ENCODE data around the gene DIAPH2. TPM values are rescaled to one million over a fixed set of nuclear protein-coding genes. Genes with fewer than 3 reads are reported as not detected.

Gene DIAPH2
- total and polyA plus RNA-seq, 4 donors, result 7.2 to 57.6 (median 15.5) TPM

GRCh38 chrX:97547877-97548578 lies 863.4 kb downstream of the DIAPH2 start:
- H3K27ac ChIP-seq (ENCODE audit: low read depth in 1 of 2, low read length in 1 of 2), result no peak overlapping the region
- no peak overlapping the region for H3K9ac ChIP-seq (ENCODE audit: insufficient read depth in 1 of 2, low read length in 2 of 2)
- WGBS, 2 donors, result 80 to 87% methylated on average over 3 of the region's 3 CpGs
- no peak for TF ChIP-seq CTCF (IDR thresholded peaks at IDR 0.05; ENCODE audit: control extremely low read depth, extremely low read depth)
- no peaks in the 10 kb centered on the region for H3K9me3 ChIP-seq (ENCODE audit: control insufficient read depth in 4 of 4, insufficient read depth in 3 of 4, low read length in 3 of 4)
- no peaks in the 10 kb centered on the region for H3K36me3 ChIP-seq (ENCODE audit: control insufficient read depth in 4 of 4, insufficient read depth in 4 of 4, low read length in 4 of 4)
- H3K27me3 ChIP-seq (ENCODE audit: control insufficient read depth in 3 of 3, insufficient read depth in 3 of 3, low read length in 2 of 3), result peaks cover 0 to 20% (median 4%) of the 10 kb centered on the region in 3 donors
- DNase-seq (no peak), ATAC-seq (ENCODE audit: insufficient read depth, low FRiP score) (no peak)
- no peak overlapping the region for H3K4me3 ChIP-seq
- H3K4me1 ChIP-seq (ENCODE audit: control insufficient read depth in 5 of 5, insufficient read depth in 5 of 5, low read length in 5 of 5), result no peaks in the 10 kb centered on the region

GRCh38 chrX:97551821-97552220 lies 867.2 kb downstream of the DIAPH2 start:
- ATAC-seq (ENCODE audit: insufficient read depth, low FRiP score) (no peak), DNase-seq (no peak)
- no peak for TF ChIP-seq CTCF (IDR thresholded peaks at IDR 0.05; ENCODE audit: control extremely low read depth, extremely low read depth)
- Histone ChIP-seq H3K9me3 (ENCODE audit: control insufficient read depth in 4 of 4, insufficient read depth in 3 of 4, low read length in 3 of 4) (no peaks in the 10 kb centered on the region), H3K27ac (ENCODE audit: low read depth in 1 of 2, low read length in 1 of 2) (no peak overlapping the region), H3K4me1 (ENCODE audit: control insufficient read depth in 5 of 5, insufficient read depth in 5 of 5, low read length in 5 of 5) (no peaks in the 10 kb centered on the region), H3K9ac (ENCODE audit: insufficient read depth in 1 of 2, low read length in 2 of 2) (no peak overlapping the region), H3K27me3 (ENCODE audit: control insufficient read depth in 3 of 3, insufficient read depth in 3 of 3, low read length in 2 of 3) (peaks cover 0 to 26% (median 4%) of the 10 kb centered on the region in 3 donors), H3K4me3 (no peak overlapping the region), H3K36me3 (ENCODE audit: control insufficient read depth in 4 of 4, insufficient read depth in 4 of 4, low read length in 4 of 4) (no peaks in the 10 kb centered on the region)
- WGBS, 2 donors, result 94 to 98% methylated on average over 3 of the region's 3 CpGs

GRCh38 chrX:97553833-97554232 lies 869.2 kb downstream of the DIAPH2 start:
- 69 to 100% methylated on average over 2 of the region's 2 CpGs for WGBS, 2 donors
- TF ChIP-seq CTCF (IDR thresholded peaks at IDR 0.05; ENCODE audit: control extremely low read depth, extremely low read depth), result no peak
- H3K27ac ChIP-seq (ENCODE audit: low read depth in 1 of 2, low read length in 1 of 2), result no peak overlapping the region
- H3K4me3 ChIP-seq, result no peak overlapping the region
- no peaks in the 10 kb centered on the region for H3K4me1 ChIP-seq (ENCODE audit: control insufficient read depth in 5 of 5, insufficient read depth in 5 of 5, low read length in 5 of 5)
- no peak overlapping the region for H3K9ac ChIP-seq (ENCODE audit: insufficient read depth in 1 of 2, low read length in 2 of 2)
- ATAC-seq (ENCODE audit: insufficient read depth, low FRiP score), result no peak
- H3K36me3 ChIP-seq (ENCODE audit: control insufficient read depth in 4 of 4, insufficient read depth in 4 of 4, low read length in 4 of 4), result no peaks in the 10 kb centered on the region
- H3K27me3 ChIP-seq (ENCODE audit: control insufficient read depth in 3 of 3, insufficient read depth in 3 of 3, low read length in 2 of 3), result peaks cover 0 to 21% (median 0%) of the 10 kb centered on the region in 3 donors
- H3K9me3 ChIP-seq (ENCODE audit: control insufficient read depth in 4 of 4, insufficient read depth in 3 of 4, low read length in 3 of 4), result no peaks in the 10 kb centered on the region
- no peak for DNase-seq

GRCh38 chrX:97556359-97556758 lies 871.7 kb downstream of the DIAPH2 start:
- Histone ChIP-seq H3K27ac (ENCODE audit: low read depth in 1 of 2, low read length in 1 of 2) (no peak overlapping the region), H3K9ac (ENCODE audit: insufficient read depth in 1 of 2, low read length in 2 of 2) (no peak overlapping the region), H3K4me3 (no peak overlapping the region), H3K4me1 (ENCODE audit: control insufficient read depth in 5 of 5, insufficient read depth in 5 of 5, low read length in 5 of 5) (no peaks in the 10 kb centered on the region), H3K27me3 (ENCODE audit: control insufficient read depth in 3 of 3, insufficient read depth in 3 of 3, low read length in 2 of 3) (peaks cover 0 to 24% (median 0%) of the 10 kb centered on the region in 3 donors), H3K9me3 (ENCODE audit: control insufficient read depth in 4 of 4, insufficient read depth in 3 of 4, low read length in 3 of 4) (no peaks in the 10 kb centered on the region), H3K36me3 (ENCODE audit: control insufficient read depth in 4 of 4, insufficient read depth in 4 of 4, low read length in 4 of 4) (no peaks in the 10 kb centered on the region)
- ATAC-seq (ENCODE audit: insufficient read depth, low FRiP score) (no peak), DNase-seq (no peak)
- no peak for TF ChIP-seq CTCF (IDR thresholded peaks at IDR 0.05; ENCODE audit: control extremely low read depth, extremely low read depth)
- whole genome bisulfite sequencing, 2 donors, result 79 to 98% methylated on average over 3 of the region's 3 CpGs
